Adrenal gland (tissue), 12 donors: ENCODE data around the gene JARID2. TPM values are rescaled to one million over a fixed set of nuclear protein-coding genes. Genes with fewer than 3 reads are reported as not detected.

Source experiments
- DNase-seq, 7 donors: peaks; one replicate each; pipeline ENCODE4 v3.0.0-alpha.2; 2019 to 2020
- H3K27ac ChIP-seq, 5 donors: fragments of 200-600 bp; sonication (generic) in 4 of 5; 1 replicate in 3 of 5; 2 replicates in 2 of 5; pipeline versions ENCODE4 v1.5.1 to v1.8.0; 2016 to 2020; ENCODE audit warnings: mild to moderate bottlenecking in 1 of 5
- H3K27me3 ChIP-seq: fragments of 200-600 bp; 2 replicates; pipeline ENCODE4 v1.8.0; 2021
- H3K36me3 ChIP-seq, 2 donors: fragments of 200-600 bp; replicated peaks in 1 of 2; 1 replicate in 1 of 2; 2 replicates in 1 of 2; pipeline versions ENCODE4 v1.5.1 to v1.8.0; 2018 to 2022
- H3K4me1 ChIP-seq, 2 donors: fragments of 200-600 bp; replicated peaks in 1 of 2; 1 replicate in 1 of 2; 2 replicates in 1 of 2; pipeline versions ENCODE4 v1.5.1 to v1.8.0; 2018 to 2021
- H3K4me3 ChIP-seq, 4 donors: fragments of 200-600 bp; sonication (generic) in 3 of 4; one replicate each; pipeline ENCODE4 v1.5.1; 2016 to 2018
- H3K9me3 ChIP-seq, 3 donors: fragments of 200-600 bp; sonication (generic) in 1 of 3; replicated peaks in 1 of 3; 1 replicate in 2 of 3; 2 replicates in 1 of 3; pipeline versions ENCODE4 v1.5.1 to v1.8.0; 2016 to 2021
- CTCF ChIP-seq, 6 experiments: fragments of 450-650 bp in 4 of 6; fragments of 200-600 bp in 2 of 6; sonication (generic) in 1 of 6; IDR thresholded peaks; 1 replicate in 5 of 6; 2 replicates in 1 of 6; pipeline versions ENCODE4 v1.5.1 to v1.8.0; 2016 to 2021; ENCODE audit warnings: antibody characterized with exemption in 6 of 6, mild to moderate bottlenecking in 2 of 6, moderate library complexity in 1 of 6
- POLR2A ChIP-seq, 2 donors: fragments of 450-650 bp; IDR thresholded peaks; one replicate each; pipeline ENCODE4 v1.6.1; 2017; ENCODE audit warnings: antibody characterized with exemption in 2 of 2, mild to moderate bottlenecking in 2 of 2, moderate library complexity in 1 of 2
- WGBS, 4 donors: extraction: QIAGEN DNeasy Blood & Tissue Kit in 2 of 4; methylation state at CpG; one replicate each; pipeline versions ENCODE4 v1.1.5 to v1.1.7; 2013 to 2017; 5-methylcytosine and 5-hydroxymethylcytosine counted together
- intact Hi-C, 2 donors: fragments of 100-400 bp; cut with DNase I; formaldehyde crosslinking; loops; one replicate each; pipeline versions ENCODE4 v1.14.1 to v1.15.0; 2022 to 2023
- polyA plus RNA-seq, 3 donors: library from polyadenylated mRNA; stranded (reverse); fragments of 200-250 nt in 2 of 3; fragments of 350-450 nt in 1 of 3; fragmentation: Illumina TruSeq in 1 of 3; extraction: RNeasy Lipid Tissue Mini Kit (QIAGEN cat#74804) in 1 of 3; gene quantifications; one replicate each; pipeline ENCODE4 v1.2.3, GENCODE V29; 2013 to 2014
- total RNA-seq, 9 donors: library from RNA; depleted of rRNA in 4 of 9; stranded (reverse); fragments of >200 nt in 4 of 9; fragments of 120-200 nt in 1 of 9; fragmentation: NEBNext Ultra II Directional in 1 of 9; extraction: Animal tissue kit (Norgen Biotek cat#: 25700) in 1 of 9; gene quantifications; one replicate each; pipeline versions ENCODE4 v1.1.0 to v1.2.4, GENCODE V29; 2013 to 2023
- donor health status: healthy with polysubstance abuse.
- donor health status: Bipolar disorder and iron deficiency.
- donor health status: DM: yes; HTN: yes; CAD: no.
- donor health status: DM: no; HTN: no; CAD: no.
- donor health status: DM: no; HTN: no; CAD: no.
- donor health status: DM: yes; HTN: yes; CAD: no.

JARID2 gene
- total and polyA plus RNA-seq, 12 donors: 3.0 to 13.6 (median 8.2) TPM

DNA sequence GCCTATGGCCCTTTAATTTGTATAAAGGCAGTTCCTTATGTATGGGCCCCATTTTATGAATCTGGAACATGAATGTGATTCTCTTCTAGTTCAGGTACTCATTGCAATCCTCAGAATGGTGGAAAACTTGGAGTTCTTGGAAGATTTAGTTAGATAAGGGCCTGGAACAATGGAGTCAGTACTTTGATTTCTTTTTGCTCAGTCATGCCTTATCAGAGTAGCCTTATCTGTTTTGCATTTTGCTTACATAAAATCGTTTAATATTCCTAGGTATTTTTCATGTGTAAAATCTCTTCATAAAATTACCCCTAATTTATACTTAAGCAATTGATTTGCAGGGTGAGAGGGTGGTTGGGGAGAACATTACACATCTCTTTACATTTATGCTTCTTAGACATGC lies 160.6 kb downstream of the JARID2 start:
- no peaks in the 10 kb centered on the region for H3K27me3 ChIP-seq
- H3K36me3 ChIP-seq: no peaks in the 10 kb centered on the region
- no peak overlapping the region for H3K4me3 ChIP-seq
- no peak for TF ChIP-seq POLR2A (IDR thresholded peaks at IDR 0.05)
- no peak for TF ChIP-seq CTCF (IDR thresholded peaks at IDR 0.05)
- DNase-seq: no peak
- no peak overlapping the region for H3K27ac ChIP-seq
- no peaks in the 10 kb centered on the region for H3K9me3 ChIP-seq
- WGBS, 4 donors: 19 to 33% (median 28%) methylated on average over 1 of the region's 1 CpG
- intact Hi-C loops: no loop called here
- H3K4me1 ChIP-seq: peaks cover 10 to 33% of the 10 kb centered on the region in 2 donors

DNA sequence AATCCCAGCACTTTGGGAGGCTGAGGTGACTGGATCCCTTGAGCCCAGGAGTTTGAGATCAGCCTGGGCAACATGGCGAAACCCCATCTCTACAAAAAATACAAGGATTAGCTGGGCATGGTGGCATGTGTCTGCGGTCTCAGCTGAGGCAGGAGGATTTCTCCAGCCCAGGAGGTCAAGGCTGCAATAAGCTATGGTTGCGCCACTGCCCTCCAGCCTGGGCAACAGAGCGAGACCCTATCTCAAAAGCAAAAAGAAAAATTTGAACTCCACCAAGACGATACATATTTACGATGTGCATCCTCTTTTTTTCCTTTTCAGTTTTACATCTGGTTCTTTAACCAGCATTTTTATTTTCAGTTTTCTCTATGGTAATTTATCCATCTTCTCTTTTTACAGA lies 162.1 kb downstream of the JARID2 start:
- intact Hi-C loops: no loop called here
- WGBS, 4 donors: 80 to 86% (median 83%) methylated on average over 6 of the region's 6 CpGs
- no peaks in the 10 kb centered on the region for H3K36me3 ChIP-seq
- peaks cover 10 to 24% of the 10 kb centered on the region in 2 donors for H3K4me1 ChIP-seq
- H3K4me3 ChIP-seq: no peak overlapping the region
- no peak overlapping the region for H3K27ac ChIP-seq
- no peaks in the 10 kb centered on the region for H3K27me3 ChIP-seq
- no peaks in the 10 kb centered on the region for H3K9me3 ChIP-seq
- no peak for DNase-seq
- no peak for TF ChIP-seq POLR2A (IDR thresholded peaks at IDR 0.05)
- TF ChIP-seq CTCF (IDR thresholded peaks at IDR 0.05): no peak

DNA sequence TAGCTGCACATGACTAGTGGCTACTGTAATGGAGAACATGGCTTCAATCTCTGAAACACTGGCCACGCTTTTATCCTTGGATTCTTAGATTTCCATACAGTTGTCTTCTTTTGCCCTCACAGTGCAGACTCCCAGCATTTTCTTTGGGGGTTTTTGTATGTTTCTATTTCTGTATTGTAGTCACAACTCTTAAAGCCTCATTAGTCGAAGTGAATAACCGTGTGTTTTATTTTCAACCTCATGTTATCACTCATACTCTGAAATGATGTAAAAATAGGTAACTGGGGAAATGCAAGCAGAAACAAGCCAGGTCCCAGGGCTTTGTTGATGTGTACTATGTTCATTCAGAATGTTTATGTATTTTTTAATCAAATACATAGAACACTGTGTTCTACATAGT lies 162.9 kb downstream of the JARID2 start:
- DNase-seq: no peak
- H3K27ac ChIP-seq: no peak overlapping the region
- WGBS, 4 donors: 84 to 98% (median 90%) methylated on average over 3 of the region's 3 CpGs
- intact Hi-C loops: no loop called here
- TF ChIP-seq CTCF (IDR thresholded peaks at IDR 0.05) (no peak), POLR2A (IDR thresholded peaks at IDR 0.05) (no peak)
- no peaks in the 10 kb centered on the region for H3K27me3 ChIP-seq
- H3K4me1 ChIP-seq: peaks cover 10 to 24% of the 10 kb centered on the region in 2 donors
- no peak overlapping the region for H3K4me3 ChIP-seq
- no peaks in the 10 kb centered on the region for H3K9me3 ChIP-seq
- no peaks in the 10 kb centered on the region for H3K36me3 ChIP-seq

GRCh38 chr6:15409301-15410125 lies 163.6 kb downstream of the JARID2 start:
- WGBS, 4 donors: 63 to 81% (median 78%) methylated on average over 6 of the region's 6 CpGs
- Histone ChIP-seq H3K27ac (no peak overlapping the region), H3K9me3 (no peaks in the 10 kb centered on the region), H3K27me3 (no peaks in the 10 kb centered on the region), H3K4me3 (no peak overlapping the region), H3K36me3 (no peaks in the 10 kb centered on the region), H3K4me1 (peaks cover 10 to 19% of the 10 kb centered on the region in 2 donors)
- intact Hi-C loops: no loop called here
- DNase-seq: no peak
- TF ChIP-seq CTCF (IDR thresholded peaks at IDR 0.05) (no peak), POLR2A (IDR thresholded peaks at IDR 0.05) (no peak)
